Fibroblast of lung (primary cell): ENCODE data around the gene TSEN15. TPM values are rescaled to one million over a fixed set of nuclear protein-coding genes. Genes with fewer than 3 reads are reported as not detected.
"Not testable (repeated sequence)": the region's sequence is repeated elsewhere in the genome, so short reads cannot be mapped to it uniquely, and the experiment has no call there.

ENCODE experiments used
- DNase-seq, 2 donors: peaks; one replicate each; pipeline versions ENCODE4 v3.0.0 to v3.0.0-alpha.2; 2010; ENCODE audit warnings: low read depth in 2 of 2
- H2AFZ ChIP-seq: 2 replicates; pipeline ENCODE4 v1.5.1; 2012; ENCODE audit warnings: low read length, control low read depth, inconsistent platforms
- H3K27ac ChIP-seq: 2 replicates; pipeline ENCODE4 v1.5.1; 2011; ENCODE audit warnings: low read length, control low read depth; ENCODE audit not compliant: insufficient read depth
- H3K27me3 ChIP-seq: 2 replicates; pipeline ENCODE4 v1.5.1; 2011; ENCODE audit warnings: mild to moderate bottlenecking, low read length; ENCODE audit not compliant: control insufficient read depth, insufficient read depth
- H3K36me3 ChIP-seq: 2 replicates; pipeline ENCODE4 v1.5.1; 2011; ENCODE audit warnings: low read length; ENCODE audit not compliant: control insufficient read depth, insufficient read depth
- H3K4me1 ChIP-seq: 2 replicates; pipeline ENCODE4 v1.5.1; 2011; ENCODE audit warnings: low read length; ENCODE audit not compliant: control insufficient read depth, insufficient read depth; ENCODE audit errors: extremely low read depth
- H3K4me2 ChIP-seq: 2 replicates; pipeline ENCODE4 v1.5.1; 2011; ENCODE audit warnings: low read length, control low read depth; ENCODE audit not compliant: insufficient read depth; ENCODE audit errors: extremely low read depth
- H3K4me3 ChIP-seq, 4 experiments: fragments of 200-600 bp in 1 of 4; sonication (generic) in 1 of 4; replicated peaks in 1 of 4; 2 replicates each; pipeline ENCODE4 v1.5.1; 2011 to 2016; ENCODE audit warnings: low read length in 4 of 4, low read depth in 3 of 4, mild to moderate bottlenecking in 3 of 4, control low read depth in 2 of 4, inconsistent platforms in 1 of 4, mixed read lengths in 1 of 4; ENCODE audit not compliant: insufficient read depth in 1 of 4; ENCODE audit errors: control extremely low read depth in 1 of 4
- H3K79me2 ChIP-seq: 2 replicates; pipeline ENCODE4 v1.5.1; 2012; ENCODE audit warnings: mild to moderate bottlenecking, low read length, inconsistent platforms; ENCODE audit not compliant: control insufficient read depth, insufficient read depth
- H3K9ac ChIP-seq: 2 replicates; pipeline ENCODE4 v1.5.1; 2011; ENCODE audit warnings: mild to moderate bottlenecking, low read length, control low read depth; ENCODE audit not compliant: insufficient read depth
- H3K9me3 ChIP-seq: 2 replicates; pipeline ENCODE4 v1.5.1; 2012; ENCODE audit warnings: low read depth, low read length; ENCODE audit not compliant: control insufficient read depth, insufficient read depth
- H4K20me1 ChIP-seq: 2 replicates; pipeline ENCODE4 v1.5.1; 2011; ENCODE audit warnings: low read length; ENCODE audit not compliant: control insufficient read depth, insufficient read depth; ENCODE audit errors: extremely low read depth
- EZH2 ChIP-seq: IDR thresholded peaks from 2 replicates; pipeline ENCODE4 v1.5.1; 2012; ENCODE audit warnings: low read length, control low read depth, mild to moderate bottlenecking; ENCODE audit errors: missing control alignments
- polyA plus RNA-seq, 2 donors: library from polyadenylated mRNA; depleted of rRNA in 1 of 2; stranded (reverse) in 1 of 2; unstranded in 1 of 2; fragments of >200 nt; gene quantifications; 2 replicates each; pipeline ENCODE4 v1.2.1, GENCODE V29; 2011 to 2012; ENCODE audit warnings: missing spikeins in 1 of 2
- total RNA-seq: library from RNA; depleted of rRNA; stranded (reverse); fragments of >200 nt; gene quantifications from 2 replicates; pipeline ENCODE4 v1.2.1, GENCODE V29; 2014
- TF ChIP-seq, protein P1 (sequence below), 2 donors: IDR thresholded peaks in 1 of 2; conservative IDR thresholded peaks in 1 of 2; 1 replicate in 1 of 2; 2 replicates in 1 of 2; pipeline ENCODE4 v1.5.1; 2011 to 2012; ENCODE audit warnings: low read length in 2 of 2, control low read depth in 1 of 2, inconsistent platforms in 1 of 2, low read depth in 1 of 2, mild to moderate bottlenecking in 1 of 2

Gene TSEN15
- total and polyA plus RNA-seq, 2 donors (not counting 1 experiment from before 2014, with no cell fraction given) = 53.7 to 74.2 TPM

- no peak for DNase-seq
- TF ChIP-seq, protein P1, sequence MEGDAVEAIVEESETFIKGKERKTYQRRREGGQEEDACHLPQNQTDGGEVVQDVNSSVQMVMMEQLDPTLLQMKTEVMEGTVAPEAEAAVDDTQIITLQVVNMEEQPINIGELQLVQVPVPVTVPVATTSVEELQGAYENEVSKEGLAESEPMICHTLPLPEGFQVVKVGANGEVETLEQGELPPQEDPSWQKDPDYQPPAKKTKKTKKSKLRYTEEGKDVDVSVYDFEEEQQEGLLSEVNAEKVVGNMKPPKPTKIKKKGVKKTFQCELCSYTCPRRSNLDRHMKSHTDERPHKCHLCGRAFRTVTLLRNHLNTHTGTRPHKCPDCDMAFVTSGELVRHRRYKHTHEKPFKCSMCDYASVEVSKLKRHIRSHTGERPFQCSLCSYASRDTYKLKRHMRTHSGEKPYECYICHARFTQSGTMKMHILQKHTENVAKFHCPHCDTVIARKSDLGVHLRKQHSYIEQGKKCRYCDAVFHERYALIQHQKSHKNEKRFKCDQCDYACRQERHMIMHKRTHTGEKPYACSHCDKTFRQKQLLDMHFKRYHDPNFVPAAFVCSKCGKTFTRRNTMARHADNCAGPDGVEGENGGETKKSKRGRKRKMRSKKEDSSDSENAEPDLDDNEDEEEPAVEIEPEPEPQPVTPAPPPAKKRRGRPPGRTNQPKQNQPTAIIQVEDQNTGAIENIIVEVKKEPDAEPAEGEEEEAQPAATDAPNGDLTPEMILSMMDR (conservative IDR thresholded peaks at IDR 0.05 in 1 of 2, IDR thresholded peaks at IDR 0.05 in 1 of 2; ENCODE audit: low read depth in 1 of 2, low read length in 2 of 2) = no peak
- TF ChIP-seq EZH2 = no peak
- Histone ChIP-seq H3K4me3 (no peak overlapping the region), H2AFZ (no peak overlapping the region), H3K79me2 (no peaks in the 10 kb centered on the region), H3K27me3 (no peaks in the 10 kb centered on the region), H3K27ac (no peak overlapping the region), H4K20me1 (no peaks in the 10 kb centered on the region), H3K9ac (no peak overlapping the region), H3K36me3 (no peaks in the 10 kb centered on the region), H3K4me2 (no peak overlapping the region), H3K4me1 (no peaks in the 10 kb centered on the region), H3K9me3 (no peaks in the 10 kb centered on the region)
Measured at GRCh38 chr1:184039126-184039525, 12.4 kb upstream of the TSEN15 start.

DNA sequence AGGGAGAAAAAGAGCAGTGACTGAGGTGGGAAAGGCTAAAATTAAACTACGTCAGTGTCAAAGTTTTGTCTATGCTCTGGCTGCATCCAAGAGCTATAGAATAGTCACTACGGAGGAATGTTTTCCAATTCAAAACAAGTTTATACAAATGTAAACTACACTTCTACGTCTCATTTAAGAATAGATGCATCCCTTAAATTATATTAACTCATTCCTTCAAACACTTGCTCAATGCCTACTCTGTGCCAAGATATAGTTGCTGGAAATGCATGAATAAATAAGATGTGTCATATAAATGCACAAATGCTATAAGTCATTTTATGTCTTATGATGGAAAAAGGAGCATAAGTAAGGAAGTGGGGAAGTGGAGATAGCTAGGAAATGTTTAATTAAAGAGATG lies 9.8 kb upstream of the TSEN15 start:
- no peaks in the 10 kb centered on the region for H3K36me3 ChIP-seq
- H4K20me1 ChIP-seq = no peaks in the 10 kb centered on the region
- TF ChIP-seq, protein P1 (conservative IDR thresholded peaks at IDR 0.05 in 1 of 2, IDR thresholded peaks at IDR 0.05 in 1 of 2; ENCODE audit: low read depth in 1 of 2, low read length in 2 of 2) = no peak
- TF ChIP-seq EZH2 = no peak
- H3K9me3 ChIP-seq = no peaks in the 10 kb centered on the region
- no peak overlapping the region for H3K27ac ChIP-seq
- no peaks in the 10 kb centered on the region for H3K27me3 ChIP-seq
- H3K4me2 ChIP-seq = no peak overlapping the region
- H3K4me3 ChIP-seq = no peak overlapping the region
- H2AFZ ChIP-seq = no peak overlapping the region
- no peak for DNase-seq
- H3K79me2 ChIP-seq = no peaks in the 10 kb centered on the region
- no peak overlapping the region for H3K9ac ChIP-seq
- H3K4me1 ChIP-seq = no peaks in the 10 kb centered on the region

DNA sequence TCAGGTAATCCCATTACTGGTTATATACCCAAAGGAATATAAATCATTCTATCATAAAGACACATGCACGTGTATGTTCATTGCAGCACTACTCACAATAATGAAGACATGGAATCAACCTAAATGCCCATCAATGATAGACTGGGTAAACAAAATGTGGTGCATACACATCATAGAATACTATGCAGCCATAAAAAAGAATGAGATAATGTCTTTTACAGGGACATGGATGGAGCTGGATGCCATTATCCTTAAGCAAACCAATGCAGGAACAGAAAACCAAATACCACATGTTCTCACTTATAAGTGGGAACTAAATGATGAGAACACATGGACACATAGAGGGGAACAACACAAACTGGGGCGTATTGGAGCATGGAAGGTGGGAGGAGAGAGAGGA lies 8.2 kb upstream of the TSEN15 start:
- H3K4me3 ChIP-seq, H3K79me2 ChIP-seq, DNase-seq, H3K27ac ChIP-seq, H4K20me1 ChIP-seq, H2AFZ ChIP-seq, H3K36me3 ChIP-seq, H3K4me1 ChIP-seq, H3K9ac ChIP-seq, H3K9me3 ChIP-seq, H3K4me2 ChIP-seq, H3K27me3 ChIP-seq: not testable (repeated sequence)
